ENCODE data around the gene TMEM176B. TPM values are rescaled to one million over a fixed set of nuclear protein-coding genes. Genes with fewer than 3 reads are reported as not detected.
"Not testable (repeated sequence)": the region's sequence is repeated elsewhere in the genome, so short reads cannot be mapped to it uniquely, and the experiment has no call there.

TMEM176B gene
- total and polyA plus RNA-seq, 2 experiments from 2014 or later: not detected

- Histone ChIP-seq H2AFZ (no peak overlapping the region), H3K4me1 (ENCODE audit: insufficient read depth) (no peaks in the 10 kb centered on the region), H3K36me3 (ENCODE audit: low read depth) (no peaks in the 10 kb centered on the region), H3K27me3 (replicated peaks; ENCODE audit: insufficient read depth) (no peaks in the 10 kb centered on the region), H3K9me3 (ENCODE audit: low read depth) (no peaks in the 10 kb centered on the region), H3K9ac (no peak overlapping the region), H3K27ac (no peak overlapping the region), H3K9me2 (ENCODE audit: insufficient read depth) (no peaks in the 10 kb centered on the region), H4K20me1 (ENCODE audit: insufficient read depth) (no peaks in the 10 kb centered on the region), H3K79me2 (ENCODE audit: insufficient read depth) (no peaks in the 10 kb centered on the region), H3K4me3 (no peak overlapping the region), H3K4me2 (ENCODE audit: unreplicated experiment) (no peak overlapping the region), H3F3A (ENCODE audit: insufficient read depth) (no peaks in the 10 kb centered on the region)
- 35 to 48% methylated on average over 7 of the region's 7 CpGs for WGBS, 2 experiments (ENCODE audit: low coverage in 1 of 2, low lambda C conversion rate in 2 of 2, missing lambda C conversion rate in 2 of 2)
- in situ Hi-C loops (cut with MboI): no loop called here
- TF ChIP-seq EZH2 (IDR thresholded peaks at IDR 0.05; ENCODE audit: insufficient read depth, poor library complexity, severe bottlenecking): no peak
- TF ChIP-seq EZH2phosphoT487 (IDR thresholded peaks at IDR 0.05; ENCODE audit: insufficient read depth, low read depth): no peak
- DNase-seq: no peak
Observed at GRCh38 chr7:150820578-150821198, 20.5 kb upstream of the TMEM176B start.

- H3K79me2 ChIP-seq (ENCODE audit: insufficient read depth): no peaks in the 10 kb centered on the region
- H3K27me3 ChIP-seq (replicated peaks; ENCODE audit: insufficient read depth): no peaks in the 10 kb centered on the region
- H2AFZ ChIP-seq: no peak overlapping the region
- WGBS, 2 experiments (ENCODE audit: low coverage in 1 of 2, low lambda C conversion rate in 2 of 2, missing lambda C conversion rate in 2 of 2): 16 to 18% methylated on average over 5 of the region's 5 CpGs
- H4K20me1 ChIP-seq (ENCODE audit: insufficient read depth): no peaks in the 10 kb centered on the region
- no peaks in the 10 kb centered on the region for H3K4me1 ChIP-seq (ENCODE audit: insufficient read depth)
- no peaks in the 10 kb centered on the region for H3K9me2 ChIP-seq (ENCODE audit: insufficient read depth)
- H3K4me3 ChIP-seq: no peak overlapping the region
- H3K9me3 ChIP-seq (ENCODE audit: low read depth): no peaks in the 10 kb centered on the region
- H3F3A ChIP-seq (ENCODE audit: insufficient read depth): no peaks in the 10 kb centered on the region
- H3K27ac ChIP-seq: no peak overlapping the region
- H3K4me2 ChIP-seq (ENCODE audit: unreplicated experiment): no peak overlapping the region
- H3K9ac ChIP-seq: no peak overlapping the region
- DNase-seq: no peak
- H3K36me3 ChIP-seq (ENCODE audit: low read depth): no peaks in the 10 kb centered on the region
- TF ChIP-seq EZH2 (IDR thresholded peaks at IDR 0.05; ENCODE audit: insufficient read depth, poor library complexity, severe bottlenecking): no peak
- no peak for TF ChIP-seq EZH2phosphoT487 (IDR thresholded peaks at IDR 0.05; ENCODE audit: insufficient read depth, low read depth)
- in situ Hi-C loops (cut with MboI): no loop called here
Observed at GRCh38 chr7:150820148-150820547, 20.0 kb upstream of the TMEM176B start.

GRCh38 chr7:150818971-150819370 is 18.8 kb upstream of the TMEM176B start:
- H3K4me1 ChIP-seq (ENCODE audit: insufficient read depth): no peaks in the 10 kb centered on the region
- H3K4me2 ChIP-seq (ENCODE audit: unreplicated experiment): no peak overlapping the region
- H3K79me2 ChIP-seq (ENCODE audit: insufficient read depth): no peaks in the 10 kb centered on the region
- no peak for DNase-seq
- no peak overlapping the region for H3K9ac ChIP-seq
- no peaks in the 10 kb centered on the region for H3K36me3 ChIP-seq (ENCODE audit: low read depth)
- in situ Hi-C loops (cut with MboI): loop anchor here (10.0 kb wide), 1 partner anchor 56 kb away; no protein-coding TSS in a partner anchor
- no peaks in the 10 kb centered on the region for H3K27me3 ChIP-seq (replicated peaks; ENCODE audit: insufficient read depth)
- no peaks in the 10 kb centered on the region for H3F3A ChIP-seq (ENCODE audit: insufficient read depth)
- 1 to 2% methylated on average over 2 of the region's 2 CpGs for WGBS, 2 experiments (ENCODE audit: low coverage in 1 of 2, low lambda C conversion rate in 2 of 2, missing lambda C conversion rate in 2 of 2)
- no peak overlapping the region for H2AFZ ChIP-seq
- H4K20me1 ChIP-seq (ENCODE audit: insufficient read depth): no peaks in the 10 kb centered on the region
- no peak overlapping the region for H3K4me3 ChIP-seq
- H3K27ac ChIP-seq: no peak overlapping the region
- no peaks in the 10 kb centered on the region for H3K9me2 ChIP-seq (ENCODE audit: insufficient read depth)
- no peaks in the 10 kb centered on the region for H3K9me3 ChIP-seq (ENCODE audit: low read depth)
- no peak for TF ChIP-seq EZH2phosphoT487 (IDR thresholded peaks at IDR 0.05; ENCODE audit: insufficient read depth, low read depth)
- TF ChIP-seq EZH2 (IDR thresholded peaks at IDR 0.05; ENCODE audit: insufficient read depth, poor library complexity, severe bottlenecking): no peak

GRCh38 chr7:150814328-150815001 is 14.3 kb upstream of the TMEM176B start:
- Histone ChIP-seq H2AFZ (no peak overlapping the region), H3F3A (ENCODE audit: insufficient read depth) (no peaks in the 10 kb centered on the region), H3K27me3 (replicated peaks; ENCODE audit: insufficient read depth) (no peaks in the 10 kb centered on the region), H3K9ac (no peak overlapping the region), H3K4me1 (ENCODE audit: insufficient read depth) (no peaks in the 10 kb centered on the region), H3K9me2 (ENCODE audit: insufficient read depth) (no peaks in the 10 kb centered on the region), H4K20me1 (ENCODE audit: insufficient read depth) (no peaks in the 10 kb centered on the region), H3K4me2 (ENCODE audit: unreplicated experiment) (no peak overlapping the region), H3K79me2 (ENCODE audit: insufficient read depth) (no peaks in the 10 kb centered on the region), H3K4me3 (no peak overlapping the region), H3K36me3 (ENCODE audit: low read depth) (no peaks in the 10 kb centered on the region), H3K27ac (no peak overlapping the region), H3K9me3 (ENCODE audit: low read depth) (no peaks in the 10 kb centered on the region)
- TF ChIP-seq EZH2phosphoT487 (IDR thresholded peaks at IDR 0.05; ENCODE audit: insufficient read depth, low read depth) (no peak), EZH2 (IDR thresholded peaks at IDR 0.05; ENCODE audit: insufficient read depth, poor library complexity, severe bottlenecking) (no peak)
- DNase-seq: no peak
- WGBS, 2 experiments (ENCODE audit: low coverage in 1 of 2, low lambda C conversion rate in 2 of 2, missing lambda C conversion rate in 2 of 2): 13 to 19% methylated on average over 7 of the region's 7 CpGs
- in situ Hi-C loops (cut with MboI): loop anchor here (10.0 kb wide), 1 partner anchor 60 kb away; no protein-coding TSS in a partner anchor

- H3K9me3 ChIP-seq (ENCODE audit: low read depth); H4K20me1 ChIP-seq (ENCODE audit: insufficient read depth); H3K9ac ChIP-seq; H3K4me3 ChIP-seq; H3F3A ChIP-seq (ENCODE audit: insufficient read depth); H2AFZ ChIP-seq; H3K79me2 ChIP-seq (ENCODE audit: insufficient read depth); H3K4me2 ChIP-seq (ENCODE audit: unreplicated experiment); DNase-seq; H3K36me3 ChIP-seq (ENCODE audit: low read depth); H3K27me3 ChIP-seq (replicated peaks; ENCODE audit: insufficient read depth); H3K27ac ChIP-seq; H3K4me1 ChIP-seq (ENCODE audit: insufficient read depth); in situ Hi-C loops (cut with MboI); H3K9me2 ChIP-seq (ENCODE audit: insufficient read depth): not testable (repeated sequence)
- 22 to 27% methylated on average over 13 of the region's 13 CpGs for WGBS, 2 experiments (ENCODE audit: low coverage in 1 of 2, low lambda C conversion rate in 2 of 2, missing lambda C conversion rate in 2 of 2)
Observed at GRCh38 chr7:150807616-150808438, 7.7 kb upstream of the TMEM176B start.
